Measurements from ENCODE around the gene HMGN3.

GRCh38 chr6:79193971-79194370 lies 40.5 kb downstream of the HMGN3 start:
- TF ChIP-seq POLR2A (IDR thresholded peaks at IDR 0.05; ENCODE audit: low read depth, low read length) (no peak), MXI1 (IDR thresholded peaks at IDR 0.05; ENCODE audit: borderline replicate concordance, low read depth, low read length) (no peak), CTCF (conservative IDR thresholded peaks at IDR 0.05; ENCODE audit: low read depth, low read length) (no peak), MAFK (IDR thresholded peaks at IDR 0.05; ENCODE audit: low read depth, low read length) (no peak), USF2 (IDR thresholded peaks at IDR 0.05; ENCODE audit: low read depth, low read length) (no peak), RAD21 (IDR thresholded peaks at IDR 0.05; ENCODE audit: low read length) (no peak), CHD1 (IDR thresholded peaks at IDR 0.05; ENCODE audit: low read depth, low read length) (no peak), ELK1 (IDR thresholded peaks at IDR 0.05; ENCODE audit: borderline replicate concordance, low read depth, low read length) (no peak), RCOR1 (IDR thresholded peaks at IDR 0.05; ENCODE audit: insufficient replicate concordance, low read length) (no peak)
